GM12873 (cell line): ENCODE measurements around the gene DCAF6.

Source experiments
- CTCF ChIP-seq: IDR thresholded peaks from 2 replicates; pipeline ENCODE4 v1.5.1; 2012; ENCODE audit warnings: low read depth, mild to moderate bottlenecking, moderate library complexity, low read length, control low read depth; ENCODE audit not compliant: insufficient read depth; ENCODE audit errors: missing control alignments

Gene DCAF6

GRCh38 chr1:168050880-168051279, 114.4 kb downstream of the DCAF6 start:
- TF ChIP-seq CTCF, result no peak

DNA sequence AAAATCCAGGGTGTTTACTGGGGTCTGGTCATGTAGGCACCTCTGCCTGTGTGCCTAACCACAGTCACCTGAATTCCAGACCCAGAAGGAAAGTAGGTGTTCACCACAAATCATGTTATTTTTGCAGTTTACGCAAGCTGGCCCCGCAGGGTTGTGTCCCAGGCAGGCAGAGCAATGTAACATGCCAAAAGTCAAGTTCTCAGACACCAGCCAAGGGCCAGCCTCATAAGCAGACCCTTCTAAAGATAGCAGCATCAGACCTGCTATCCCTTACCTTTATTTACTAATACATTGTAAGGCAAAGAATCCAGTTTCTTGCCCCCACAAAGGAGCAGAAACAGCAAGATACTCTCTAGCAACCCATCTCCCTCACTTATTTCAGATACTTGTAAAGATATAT, 117.2 kb downstream of the DCAF6 start:
- TF ChIP-seq CTCF, result no peak

DNA sequence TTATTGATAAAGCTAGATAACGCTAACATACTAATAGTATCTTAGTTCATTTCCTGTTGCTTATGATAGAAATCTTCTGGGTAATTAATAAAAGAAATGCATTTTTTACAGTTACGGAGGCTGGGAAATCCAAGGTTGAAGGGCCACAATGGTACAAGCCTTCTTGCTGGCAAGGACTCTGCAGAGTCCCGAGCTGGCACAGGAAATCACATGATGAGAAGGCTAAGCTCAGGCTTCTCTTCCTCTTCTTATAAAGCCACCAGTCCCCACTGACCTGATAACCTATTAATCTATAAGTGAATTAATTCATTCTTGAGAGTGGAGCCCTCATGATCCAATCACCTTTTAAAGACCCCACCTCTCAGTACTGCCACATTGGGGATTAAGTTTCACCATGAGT, 117.6 kb downstream of the DCAF6 start:
- no peak for TF ChIP-seq CTCF

GRCh38 chr1:168057355-168057754, 120.9 kb downstream of the DCAF6 start:
- no peak for TF ChIP-seq CTCF

DNA sequence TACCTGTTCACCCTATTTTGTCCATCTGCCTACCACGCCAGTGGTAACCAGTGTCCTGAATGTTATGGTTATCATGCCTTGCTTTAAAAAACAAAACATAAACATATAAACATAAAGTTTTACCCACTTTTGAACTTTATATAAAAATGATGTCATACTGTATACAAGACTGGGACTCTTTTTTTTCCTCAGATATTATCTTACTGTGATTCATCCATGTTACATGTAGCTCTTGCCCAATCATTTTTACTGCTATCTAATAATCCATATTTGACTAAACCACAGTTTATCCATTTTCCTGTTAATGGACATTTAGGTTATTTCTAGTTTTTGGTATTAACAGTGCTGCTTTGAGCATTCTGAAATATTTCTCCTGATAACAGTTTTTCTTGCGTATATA, 121.4 kb downstream of the DCAF6 start:
- TF ChIP-seq CTCF, result no peak

DNA sequence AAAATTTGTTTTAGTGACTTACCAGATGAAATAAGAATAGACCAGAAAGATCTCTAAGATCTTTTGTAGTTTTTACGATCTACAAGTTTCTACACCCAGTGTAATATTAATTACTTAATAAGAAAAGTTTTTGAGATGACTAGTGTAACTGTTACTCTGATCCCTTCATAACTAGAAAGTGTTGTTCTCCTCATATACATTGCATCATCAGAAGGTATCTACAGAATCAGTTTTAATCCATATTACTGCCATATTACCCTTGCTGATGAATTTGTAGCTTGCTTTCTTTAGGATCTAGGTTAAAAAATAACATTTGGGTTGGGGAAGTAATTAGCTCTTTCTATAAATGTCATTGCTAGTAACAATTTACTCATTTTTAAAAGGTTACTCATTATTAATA, 127.7 kb downstream of the DCAF6 start:
- TF ChIP-seq CTCF, result no peak

GRCh38 chr1:168065506-168065905, 129.0 kb downstream of the DCAF6 start:
- TF ChIP-seq CTCF, result no peak
